Measurements from ENCODE around the gene C2CD2L. TPM values are rescaled to one million over a fixed set of nuclear protein-coding genes. Genes with fewer than 3 reads are reported as not detected.
"Not testable (repeated sequence)": the region's sequence is repeated elsewhere in the genome, so short reads cannot be mapped to it uniquely, and the experiment has no call there.

C2CD2L gene
- total and polyA plus RNA-seq, 2 donors (not counting 3 experiments of a cell fraction or from before 2014, with no cell fraction given) = 9.1 to 10.4 TPM

GRCh38 chr11:119101759-119102423, 5.3 kb upstream of the C2CD2L start, which contains the start of gene DPAGT1:
Gene DPAGT1, minus strand, starts transcription at chr11:119101853. Its CDS starts 198 bp downstream, at chr11:119101655.
- FAIRE-seq (peak; percentile 94), DNase-seq (ENCODE audit: low read depth, low spot score) (peak; percentile 96)
- Histone ChIP-seq H3K79me2 (ENCODE audit: control insufficient read depth, insufficient read depth, low read length) (peaks cover 15% of the 10 kb centered on the region), H3K9ac (replicated peaks; ENCODE audit: extremely low read depth, insufficient read depth, low read length) (peak within 1 kb of the TSS; percentile 89), H3K9me1 (replicated peaks; ENCODE audit: control insufficient read depth, extremely low read depth, insufficient read depth, low read length) (no peaks in the 10 kb centered on the region), H2AFZ (ENCODE audit: low read depth, low read length) (peak within 1 kb of the TSS; percentile 65), H3K9me3 (replicated peaks; ENCODE audit: control insufficient read depth, insufficient read depth, low read length) (no peaks in the 10 kb centered on the region), H4K20me1 (replicated peaks; ENCODE audit: control insufficient read depth, extremely low read depth, insufficient read depth, low read length) (no peaks in the 10 kb centered on the region), H3K4me2 (ENCODE audit: insufficient read depth, low read length) (peak within 1 kb of the TSS; percentile 91), H3K27ac (ENCODE audit: insufficient read depth, low read depth, low read length) (peak within 1 kb of the TSS; percentile 94), H3K4me3 (replicated peaks in 1 of 3; ENCODE audit: insufficient read depth in 1 of 3, low read depth in 1 of 3, low read length in 3 of 3) (peak within 1 kb of the TSS; percentile 81 to 97 (median 86)), H3K27me3 (ENCODE audit: control insufficient read depth in 2 of 2, insufficient read depth in 2 of 2, low read length in 2 of 2) (no peaks in the 10 kb centered on the region), H3K36me3 (ENCODE audit: control insufficient read depth in 2 of 2, extremely low read depth in 1 of 2, insufficient read depth in 2 of 2, low read length in 2 of 2) (peaks cover 7 to 14% of the 10 kb centered on the region in 2 experiments), H3K4me1 (ENCODE audit: control insufficient read depth, extremely low read depth, insufficient read depth, low read length) (peaks cover 21% of the 10 kb centered on the region)
- ChIA-PET CTCF (interaction anchor here (0.6 to 2.1 kb wide), 22 partner anchors 10 to 311 kb away, joined by 3 to 27 read pairs (median 6); partner anchors contain the start of genes CBL, HINFP and VPS11), POLR2A (interaction anchor here (0.8 to 1.4 kb wide), 5 partner anchors 11 to 215 kb away, joined by 3 to 7 read pairs (median 3); partner anchors contain the start of genes HINFP, MCAM and VPS11)
- TF ChIP-seq MYC (IDR thresholded peaks at IDR 0.05; ENCODE audit: low read depth, low read length) (peak; percentile 100), GATA2 (IDR thresholded peaks at IDR 0.05; ENCODE audit: insufficient read depth, insufficient read length, low read depth, low read length) (no peak), MAX (IDR thresholded peaks at IDR 0.05; ENCODE audit: insufficient read depth, insufficient read length) (peak; percentile 97)
- intact Hi-C loops (cut with micrococcal nuclease) (loop anchor here (1.0 to 2.0 kb wide), 5 partner anchors 19 to 219 kb away; partner anchors contain the start of genes HINFP and VPS11), dilution Hi-C loops (cut with MboI; ENCODE audit: extremely low pct_ligation_motif_present, low sequenced_read_pairs) (no loop called here)
- BruUV-seq (replicated peaks) = no TSS peak

DNA sequence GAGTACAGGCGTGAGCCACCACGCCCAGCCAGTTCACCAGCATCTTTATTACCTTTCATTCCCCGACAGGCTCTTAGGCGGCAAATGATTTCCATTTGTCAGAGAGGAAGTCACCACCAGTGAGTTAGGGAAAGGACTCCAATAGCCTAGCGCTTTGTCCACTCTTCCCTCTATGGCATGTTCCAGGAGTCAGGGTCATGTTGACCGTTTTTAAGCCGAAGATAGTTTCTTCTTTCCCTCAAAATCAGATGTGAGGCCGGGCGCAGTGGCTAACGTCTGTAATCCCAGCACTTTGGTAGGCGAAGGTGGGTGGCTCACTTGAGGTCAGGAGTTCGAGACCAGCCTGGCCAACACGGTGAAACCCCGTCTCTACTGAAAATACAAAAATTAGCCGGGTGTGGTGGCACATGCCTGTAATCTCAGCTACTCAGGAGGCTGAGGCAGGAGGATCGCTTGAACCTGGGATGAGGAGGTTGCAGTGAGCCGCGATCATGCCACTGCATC, 3.9 kb upstream of the C2CD2L start:
- POLR2A ChIA-PET; H3K9me1 ChIP-seq (replicated peaks; ENCODE audit: control insufficient read depth, extremely low read depth, insufficient read depth, low read length); H3K9ac ChIP-seq (replicated peaks; ENCODE audit: extremely low read depth, insufficient read depth, low read length); H3K36me3 ChIP-seq (ENCODE audit: control insufficient read depth in 2 of 2, extremely low read depth in 1 of 2, insufficient read depth in 2 of 2, low read length in 2 of 2); H4K20me1 ChIP-seq (replicated peaks; ENCODE audit: control insufficient read depth, extremely low read depth, insufficient read depth, low read length); DNase-seq (ENCODE audit: low read depth, low spot score); H3K9me3 ChIP-seq (replicated peaks; ENCODE audit: control insufficient read depth, insufficient read depth, low read length); H3K27me3 ChIP-seq (ENCODE audit: control insufficient read depth in 2 of 2, insufficient read depth in 2 of 2, low read length in 2 of 2); dilution Hi-C loops (cut with MboI; ENCODE audit: extremely low pct_ligation_motif_present, low sequenced_read_pairs); BruUV-seq (replicated peaks); H3K4me3 ChIP-seq (replicated peaks in 1 of 3; ENCODE audit: insufficient read depth in 1 of 3, low read depth in 1 of 3, low read length in 3 of 3); FAIRE-seq; intact Hi-C loops (cut with micrococcal nuclease): not testable (repeated sequence)
- CTCF ChIA-PET = interaction anchor here (0.6 to 2.1 kb wide), 19 partner anchors 11 to 1684 kb away, joined by 3 to 27 read pairs (median 6); partner anchors contain the start of genes CBL, HINFP and VPS11
- Histone ChIP-seq H3K27ac (ENCODE audit: insufficient read depth, low read depth, low read length) (peak overlapping the region; percentile 94), H3K4me2 (ENCODE audit: insufficient read depth, low read length) (peak overlapping the region; percentile 46), H3K79me2 (ENCODE audit: control insufficient read depth, insufficient read depth, low read length) (peaks cover 15% of the 10 kb centered on the region), H3K4me1 (ENCODE audit: control insufficient read depth, extremely low read depth, insufficient read depth, low read length) (peaks cover 25% of the 10 kb centered on the region), H2AFZ (ENCODE audit: low read depth, low read length) (peak overlapping the region; percentile 0)
